PC-3 (cell line): ENCODE measurements around the gene MKKS. TPM values are rescaled to one million over a fixed set of nuclear protein-coding genes. Genes with fewer than 3 reads are reported as not detected.

Experiments
- ATAC-seq: fragments of 200-7000 bp; cut with Tn5 transposase; 2 replicates; pipeline ENCODE4 v1.9.1; 2020; ENCODE audit warnings: mild to moderate bottlenecking, moderate library complexity
- BruUV-seq: library from RNA; stranded (reverse); fragments of 400-500 nt; replicated peaks from 2 replicates; lab custom pipeline; 2021; lab: Mats Ljungman, UMichigan
- CTCF ChIA-PET: fragments of 300-600 bp; sonication (Branson Sonifier 250); formaldehyde crosslinking; loops from one replicate; lab custom pipeline; 2022; ENCODE audit warnings: antibody characterized with exemption; lab: Charles Lee
- POLR2A ChIA-PET: fragments of 300-600 bp; sonication (Branson Sonifier 250); formaldehyde crosslinking; loops from one replicate; lab custom pipeline; 2022; ENCODE audit warnings: antibody characterized with exemption; ENCODE audit not compliant: unreplicated experiment; lab: Charles Lee
- DNase-seq: peaks from one replicate; pipeline ENCODE4 v3.0.0-alpha.2; 2015
- H2AFZ ChIP-seq: fragments of 300-600 bp; sonication (generic); 2 replicates; pipeline ENCODE4 v1.6.0; 2016; ENCODE audit warnings: antibody characterized with exemption, low read length
- H3F3A ChIP-seq: fragments of 300-600 bp; sonication (generic); one replicate; pipeline ENCODE4 v1.6.0; 2017; ENCODE audit warnings: antibody characterized with exemption, low read length, control low read depth, mild to moderate bottlenecking; ENCODE audit not compliant: unreplicated experiment
- H3K27ac ChIP-seq: fragments of 300-600 bp; sonication (generic); 2 replicates; pipeline ENCODE4 v1.5.1; 2016; ENCODE audit warnings: mild to moderate bottlenecking, low read length
- H3K27me3 ChIP-seq: fragments of 300-600 bp; sonication (generic); 2 replicates; pipeline ENCODE4 v1.6.1; 2016; ENCODE audit warnings: low read length, mixed read lengths
- H3K36me3 ChIP-seq: fragments of 300-600 bp; sonication (generic); 2 replicates; pipeline ENCODE4 v1.6.1; 2016; ENCODE audit warnings: low read depth, mixed run types, low read length, mixed read lengths
- H3K4me1 ChIP-seq: fragments of 300-600 bp; sonication (generic); 2 replicates; pipeline ENCODE4 v1.5.1; 2016; ENCODE audit warnings: low read length; ENCODE audit not compliant: insufficient read depth
- H3K4me2 ChIP-seq: fragments of 300-600 bp; sonication (generic); 2 replicates; pipeline ENCODE4 v1.6.0; 2016; ENCODE audit warnings: low read length
- H3K4me3 ChIP-seq: fragments of 300-600 bp; sonication (generic); 2 replicates; pipeline ENCODE4 v1.5.1; 2016; ENCODE audit warnings: mild to moderate bottlenecking, low read length, mixed read lengths
- H3K79me2 ChIP-seq: fragments of 300-600 bp; sonication (generic); 2 replicates; pipeline ENCODE4 v1.6.1; 2017; ENCODE audit warnings: low read length, mixed read lengths
- H3K9ac ChIP-seq: fragments of 300-600 bp; sonication (generic); 2 replicates; pipeline ENCODE4 v1.6.0; 2016; ENCODE audit warnings: mild to moderate bottlenecking, low read length
- H3K9me2 ChIP-seq: fragments of 300-600 bp; sonication (generic); replicated peaks from 2 replicates; pipeline ENCODE4 v1.6.1; 2016; ENCODE audit warnings: mixed run types, low read length, mixed read lengths
- H3K9me3 ChIP-seq: fragments of 300-600 bp; sonication (generic); 2 replicates; pipeline ENCODE4 v1.6.1; 2016; ENCODE audit warnings: low read length, mixed read lengths
- H4K20me1 ChIP-seq: fragments of 300-600 bp; sonication (generic); 2 replicates; pipeline ENCODE4 v1.6.1; 2016; ENCODE audit warnings: low read length, mixed read lengths
- CTCF ChIP-seq: fragments of 300-600 bp; sonication (generic); conservative IDR thresholded peaks from 2 replicates; pipeline ENCODE4 v1.5.1; 2017; ENCODE audit warnings: antibody characterized with exemption, low read depth, mild to moderate bottlenecking, low read length
- EZH2 ChIP-seq: fragments of 300-600 bp; sonication (generic); IDR thresholded peaks from one replicate; pipeline ENCODE4 v1.6.1; 2017; ENCODE audit warnings: antibody characterized with exemption, mild to moderate bottlenecking, low read length; ENCODE audit not compliant: unreplicated experiment
- EZH2phosphoT487 ChIP-seq: fragments of 300-600 bp; sonication (generic); IDR thresholded peaks from 2 replicates; pipeline ENCODE4 v1.6.1; 2018; ENCODE audit warnings: mild to moderate bottlenecking, antibody characterized with exemption, low read length, borderline replicate concordance
- intact Hi-C: fragments of 100-400 bp; cut with micrococcal nuclease; formaldehyde crosslinking; loops from 2 replicates; pipeline ENCODE4 v1.9.0; 2023
- total RNA-seq: library from RNA; depleted of rRNA; stranded (reverse); fragments of >200 nt; gene quantifications from 2 replicates; pipeline ENCODE4 v1.2.3, GENCODE V29; 2014

The MKKS gene
- total RNA-seq, 1 experiment from 2014 or later, result 13.6 TPM

- H3K36me3 ChIP-seq, result no peaks in the 10 kb centered on the region
- no peaks in the 10 kb centered on the region for H3K9me3 ChIP-seq
- CTCF ChIA-PET, result interaction anchor here (0.6 kb wide), 1 partner anchor 60 kb away, joined by 3 read pairs; no protein-coding TSS in a partner anchor
- no peaks in the 10 kb centered on the region for H3K9me2 ChIP-seq
- peak overlapping the region; percentile 45 for H3K27ac ChIP-seq
- no peaks in the 10 kb centered on the region for H3F3A ChIP-seq
- H3K79me2 ChIP-seq, result peaks cover 14% of the 10 kb centered on the region
- H3K27me3 ChIP-seq, result no peaks in the 10 kb centered on the region
- ATAC-seq (peak; percentile 96), DNase-seq (peak; percentile 80)
- peak overlapping the region; percentile 20; the same call in 1 of the 2 replicates for H2AFZ ChIP-seq
- intact Hi-C loops, result loop anchor here (2.0 kb wide), 1 partner anchor 64 kb away; no protein-coding TSS in a partner anchor
- POLR2A ChIA-PET, result interaction anchor here (0.5 kb wide), 1 partner anchor 80 kb away, joined by 3 read pairs; no protein-coding TSS in a partner anchor
- H3K9ac ChIP-seq, result no peak overlapping the region
- H3K4me2 ChIP-seq, result peak overlapping the region; percentile 57
- H3K4me1 ChIP-seq, result peaks cover 15% of the 10 kb centered on the region
- TF ChIP-seq CTCF (peak; percentile 44; the same call in 1 of the 2 replicates), EZH2phosphoT487 (no peak), EZH2 (no peak)
- no TSS peak for BruUV-seq
- H3K4me3 ChIP-seq, result no peak overlapping the region
- no peaks in the 10 kb centered on the region for H4K20me1 ChIP-seq
These were observed 42.3 kb upstream of the MKKS start for GRCh38 chr20:10476319-10476724.

- H3K4me2 ChIP-seq, result no peak overlapping the region
- no peaks in the 10 kb centered on the region for H3F3A ChIP-seq
- DNase-seq (no peak), ATAC-seq (no peak)
- no peaks in the 10 kb centered on the region for H3K9me2 ChIP-seq
- H3K27ac ChIP-seq, result no peak overlapping the region
- peaks cover 15% of the 10 kb centered on the region for H3K4me1 ChIP-seq
- no peaks in the 10 kb centered on the region for H3K9me3 ChIP-seq
- H3K79me2 ChIP-seq, result peaks cover 18% of the 10 kb centered on the region
- intact Hi-C loops, result no loop called here
- ChIA-PET POLR2A (no interaction called here), CTCF (interaction anchor here (0.5 kb wide), 1 partner anchor 120 kb away, joined by 4 read pairs; no protein-coding TSS in a partner anchor)
- BruUV-seq, result no TSS peak
- no peaks in the 10 kb centered on the region for H4K20me1 ChIP-seq
- no peak overlapping the region for H2AFZ ChIP-seq
- H3K27me3 ChIP-seq, result no peaks in the 10 kb centered on the region
- TF ChIP-seq EZH2 (no peak), CTCF (no peak), EZH2phosphoT487 (no peak)
- H3K36me3 ChIP-seq, result no peaks in the 10 kb centered on the region
- no peak overlapping the region for H3K4me3 ChIP-seq
- H3K9ac ChIP-seq, result no peak overlapping the region
These were observed 41.2 kb upstream of the MKKS start for GRCh38 chr20:10475225-10475624.

GRCh38 chr20:10474606-10475184, 40.7 kb upstream of the MKKS start:
- Histone ChIP-seq H3K4me2 (no peak overlapping the region), H3K27ac (no peak overlapping the region), H3F3A (no peaks in the 10 kb centered on the region), H3K4me1 (peaks cover 19% of the 10 kb centered on the region), H4K20me1 (no peaks in the 10 kb centered on the region), H3K4me3 (no peak overlapping the region), H3K79me2 (peaks cover 18% of the 10 kb centered on the region), H3K36me3 (no peaks in the 10 kb centered on the region), H3K9me2 (no peaks in the 10 kb centered on the region), H3K9ac (no peak overlapping the region), H3K27me3 (no peaks in the 10 kb centered on the region), H2AFZ (no peak overlapping the region), H3K9me3 (no peaks in the 10 kb centered on the region)
- no TSS peak for BruUV-seq
- no peak for ATAC-seq
- ChIA-PET POLR2A (no interaction called here), CTCF (interaction anchor here (0.5 to 0.6 kb wide), 2 partner anchors 60 to 120 kb away, joined by 3 to 4 read pairs; no protein-coding TSS in a partner anchor)
- intact Hi-C loops, result no loop called here
- no peak for DNase-seq
- TF ChIP-seq CTCF, result no peak
- no peak for TF ChIP-seq EZH2phosphoT487
- no peak for TF ChIP-seq EZH2
